H1 (cell line): ENCODE results near the gene SMPD2. TPM values are rescaled to one million over a fixed set of nuclear protein-coding genes. Genes with fewer than 3 reads are reported as not detected.

ENCODE experiments used
- CTCF ChIP-seq, 3 experiments: IDR thresholded peaks; 1 replicate in 2 of 3; 2 replicates in 1 of 3; pipeline versions ENCODE4 v1.5.1 to v1.6.1; 2011; ENCODE audit warnings: low read length in 3 of 3, mild to moderate bottlenecking in 3 of 3, inconsistent platforms in 2 of 3, low read depth in 1 of 3, moderate library complexity in 1 of 3; ENCODE audit not compliant: insufficient read depth in 1 of 3; ENCODE audit errors: control extremely low read depth in 1 of 3
- E2F6 ChIP-seq: IDR thresholded peaks from 2 replicates; pipeline ENCODE4 v1.6.1; 2012; ENCODE audit warnings: inconsistent platforms
- EGR1 ChIP-seq: IDR thresholded peaks from 2 replicates; pipeline ENCODE4 v1.6.1; 2011; ENCODE audit warnings: low read depth, low read length, borderline replicate concordance
- KDM4A ChIP-seq: IDR thresholded peaks from one replicate; pipeline ENCODE4 v1.7.1; 2012; ENCODE audit warnings: low read depth, mild to moderate bottlenecking, moderate library complexity, low read length, inconsistent platforms; ENCODE audit not compliant: severe bottlenecking
- POLR2A ChIP-seq, 2 experiments: IDR thresholded peaks; 1 replicate in 1 of 2; 2 replicates in 1 of 2; pipeline ENCODE4 v1.6.1; 2011; ENCODE audit warnings: low read depth in 2 of 2, low read length in 2 of 2, mild to moderate bottlenecking in 2 of 2; ENCODE audit errors: control extremely low read depth in 1 of 2
- POLR2AphosphoS5 ChIP-seq: IDR thresholded peaks from 2 replicates; pipeline ENCODE4 v1.6.1; 2011; ENCODE audit warnings: low read depth, low read length
- SP2 ChIP-seq: IDR thresholded peaks from 2 replicates; pipeline ENCODE4 v1.6.1; 2012; ENCODE audit warnings: mild to moderate bottlenecking, low read length, inconsistent platforms
- SP4 ChIP-seq: IDR thresholded peaks from 2 replicates; pipeline ENCODE4 v1.6.1; 2012; ENCODE audit warnings: low read length, inconsistent platforms
- ZNF274 ChIP-seq: IDR thresholded peaks from 2 replicates; pipeline ENCODE4 v1.7.0; 2012; ENCODE audit warnings: low read length, borderline replicate concordance; ENCODE audit errors: extremely low read depth
- polyA plus RNA-seq, 7 experiments: library from polyadenylated mRNA; depleted of rRNA in 3 of 7; stranded (reverse) in 5 of 7; unstranded in 2 of 7; fragments of >200 nt in 5 of 7; fragments of 200-250 nt in 2 of 7; gene quantifications; 1 replicate in 5 of 7; 2 replicates in 1 of 7; 4 replicates in 1 of 7; pipeline versions ENCODE4 v1.2.1 to v1.2.3, GENCODE V29; 2011 to 2013; ENCODE audit warnings: missing spikeins in 2 of 7, mixed read lengths in 2 of 7
- total RNA-seq: library from RNA; stranded (reverse); fragmentation: NEBNext Ultra II Directional; extraction: Animal tissue kit (Norgen Biotek cat#: 25700); gene quantifications from 2 replicates; pipeline ENCODE4 v1.2.1, GENCODE V29; 2021

SMPD2 gene
- total and polyA plus RNA-seq, 2 of the 8 experiments (the other 6 are each of a cell fraction or from before 2014, with no cell fraction given): 11.5 to 17.2 TPM

DNA sequence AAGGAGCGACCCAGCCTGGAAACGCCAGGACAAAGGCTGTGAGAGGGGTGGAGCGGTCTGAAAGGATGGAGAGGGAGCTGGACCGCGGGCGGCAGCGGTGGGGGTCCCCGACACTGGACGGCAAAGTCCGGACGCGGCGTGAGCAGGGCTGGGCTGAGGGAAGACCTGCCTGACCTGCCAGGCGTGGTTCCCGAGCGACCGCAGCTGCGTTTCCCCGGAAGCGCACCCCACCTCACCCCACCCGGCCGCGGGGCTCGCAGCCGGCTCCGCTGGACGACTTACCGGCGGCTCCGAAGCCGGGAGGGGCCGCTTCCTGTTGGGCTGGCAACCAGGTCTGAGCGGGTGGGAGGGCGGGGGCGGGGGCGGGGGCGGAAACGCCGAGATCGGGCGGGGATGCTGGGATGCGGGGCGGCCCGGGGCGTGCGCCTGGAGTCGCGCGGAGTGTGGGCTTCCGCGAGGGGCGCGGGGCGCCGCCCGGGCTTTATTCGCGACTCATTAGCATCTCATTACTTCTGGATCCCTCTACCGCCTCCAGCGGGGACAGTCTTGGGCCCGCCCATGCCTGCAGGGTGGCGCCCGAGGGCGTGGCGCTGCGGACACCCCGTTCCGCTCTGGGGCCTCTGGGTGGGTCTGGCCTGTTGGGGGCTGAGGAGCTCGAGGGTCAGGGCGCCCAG lies 15.1 kb downstream of the SMPD2 start, which contains the start of gene MICAL1 (continued):
- TF ChIP-seq CTCF (IDR thresholded peaks at IDR 0.05; ENCODE audit: control extremely low read depth in 1 of 3, insufficient read depth in 1 of 3, low read depth in 1 of 3, low read length in 3 of 3) (peak in 2 of 3 experiments; percentile 15 to 17; a peak in 2 of 4 replicates), SP2 (no peak), POLR2AphosphoS5 (0 out of 2 replicates have a peak, but pooled peaks have one; percentile 21), E2F6 (no peak), ZNF274 (no peak), KDM4A (peak; percentile 93), SP4 (no peak), POLR2A (IDR thresholded peaks at IDR 0.05; ENCODE audit: control extremely low read depth in 1 of 2, low read depth in 2 of 2, low read length in 2 of 2) (peak in 1 of 2 experiments; percentile 51; a peak in 1 of 3 replicates), EGR1 (0 out of 2 replicates have a peak, but pooled peaks have one; percentile 11)
- TF ChIP-seq, all 59 proteins: peak for 8
